AG04450 (cell line): ENCODE measurements around the gene OSBPL5. TPM values are rescaled to one million over a fixed set of nuclear protein-coding genes. Genes with fewer than 3 reads are reported as not detected.

Source experiments
- CTCF ChIA-PET: fragments of 300-600, 350-600 bp; formaldehyde crosslinking; extraction: SDS; loops from one replicate; lab custom pipeline; 2022; ENCODE audit warnings: antibody characterized with exemption, inconsistent platforms; lab: Charles Lee
- POLR2A ChIA-PET: fragments of 350-600 bp; formaldehyde crosslinking; extraction: SDS; loops from one replicate; lab custom pipeline; 2021; ENCODE audit warnings: antibody characterized with exemption, inconsistent platforms; lab: Yijun Ruan, JAX
- DNase-seq: peaks from one replicate; pipeline ENCODE4 v3.0.0-alpha.2; 2011; ENCODE audit warnings: low read depth, low spot score
- H3K27ac ChIP-seq: one replicate; pipeline ENCODE4 v1.5.1; 2012; ENCODE audit warnings: low read depth, low read length, control low read depth
- H3K27me3 ChIP-seq: one replicate; pipeline ENCODE4 v1.6.0; 2012; ENCODE audit warnings: low read length; ENCODE audit not compliant: control insufficient read depth, insufficient read depth
- H3K4me3 ChIP-seq: 2 replicates; pipeline ENCODE4 v1.5.1; 2011; ENCODE audit warnings: mild to moderate bottlenecking, low read depth, low read length, control low read depth
- H3K9me3 ChIP-seq: 2 replicates; pipeline ENCODE4 v1.5.1; 2012; ENCODE audit warnings: low read length; ENCODE audit not compliant: control insufficient read depth, insufficient read depth
- polyA plus RNA-seq: library from polyadenylated mRNA; depleted of rRNA; stranded (reverse); fragments of >200 nt; gene quantifications from 2 replicates; pipeline ENCODE4 v1.2.3, GENCODE V29; 2011
- TF ChIP-seq, protein P1 (sequence below): IDR thresholded peaks from 2 replicates; pipeline ENCODE4 v1.5.1; 2011; ENCODE audit warnings: low read depth, low read length, control low read depth, inconsistent platforms

Gene OSBPL5
- polyA plus RNA-seq, 1 experiment = 7.4 TPM

DNA sequence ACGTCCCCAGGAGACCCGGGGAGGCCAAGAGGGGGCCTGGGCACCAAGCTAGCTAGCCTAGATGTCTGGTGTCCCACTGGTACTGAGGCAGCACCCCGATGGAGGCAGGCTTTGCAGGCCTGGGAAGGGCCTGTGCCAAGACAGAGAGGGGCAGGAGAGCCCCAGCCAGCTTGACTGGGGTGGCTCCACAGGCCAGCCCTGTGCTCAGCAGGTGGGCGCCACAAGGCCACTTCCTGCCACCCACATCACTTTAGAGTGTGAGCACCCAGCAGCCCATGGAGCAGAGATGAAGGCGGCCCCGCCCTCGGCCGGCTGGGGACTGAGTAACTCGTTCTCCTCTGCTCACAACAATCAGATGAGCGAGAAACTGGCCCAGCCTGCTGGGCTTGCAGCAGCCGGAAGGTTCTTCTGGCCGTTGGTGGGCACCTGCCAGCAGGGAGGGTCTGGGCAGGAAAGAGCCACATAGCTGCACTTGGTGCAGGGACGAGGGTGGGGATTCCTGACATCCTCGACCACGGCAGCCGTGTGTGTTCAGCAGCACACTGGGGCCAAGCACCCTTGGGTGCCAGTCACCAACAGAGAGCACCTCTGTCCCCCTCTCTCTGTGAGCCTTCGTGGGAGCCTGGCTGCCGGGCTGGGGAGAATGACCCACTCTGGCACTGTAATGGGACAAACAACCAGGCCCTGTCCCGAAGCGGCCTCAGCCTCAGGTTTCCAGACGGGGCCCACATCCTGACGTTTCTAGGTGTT lies 7.6 kb downstream of the OSBPL5 start:
- Histone ChIP-seq H3K27ac (no peak overlapping the region), H3K27me3 (no peaks in the 10 kb centered on the region), H3K9me3 (no peaks in the 10 kb centered on the region; the same call in none of the 2 replicates), H3K4me3 (no peak overlapping the region)
- no peak for DNase-seq
- ChIA-PET POLR2A (no interaction called here), CTCF (no interaction called here)
- TF ChIP-seq, protein P1, sequence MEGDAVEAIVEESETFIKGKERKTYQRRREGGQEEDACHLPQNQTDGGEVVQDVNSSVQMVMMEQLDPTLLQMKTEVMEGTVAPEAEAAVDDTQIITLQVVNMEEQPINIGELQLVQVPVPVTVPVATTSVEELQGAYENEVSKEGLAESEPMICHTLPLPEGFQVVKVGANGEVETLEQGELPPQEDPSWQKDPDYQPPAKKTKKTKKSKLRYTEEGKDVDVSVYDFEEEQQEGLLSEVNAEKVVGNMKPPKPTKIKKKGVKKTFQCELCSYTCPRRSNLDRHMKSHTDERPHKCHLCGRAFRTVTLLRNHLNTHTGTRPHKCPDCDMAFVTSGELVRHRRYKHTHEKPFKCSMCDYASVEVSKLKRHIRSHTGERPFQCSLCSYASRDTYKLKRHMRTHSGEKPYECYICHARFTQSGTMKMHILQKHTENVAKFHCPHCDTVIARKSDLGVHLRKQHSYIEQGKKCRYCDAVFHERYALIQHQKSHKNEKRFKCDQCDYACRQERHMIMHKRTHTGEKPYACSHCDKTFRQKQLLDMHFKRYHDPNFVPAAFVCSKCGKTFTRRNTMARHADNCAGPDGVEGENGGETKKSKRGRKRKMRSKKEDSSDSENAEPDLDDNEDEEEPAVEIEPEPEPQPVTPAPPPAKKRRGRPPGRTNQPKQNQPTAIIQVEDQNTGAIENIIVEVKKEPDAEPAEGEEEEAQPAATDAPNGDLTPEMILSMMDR = no peak

DNA sequence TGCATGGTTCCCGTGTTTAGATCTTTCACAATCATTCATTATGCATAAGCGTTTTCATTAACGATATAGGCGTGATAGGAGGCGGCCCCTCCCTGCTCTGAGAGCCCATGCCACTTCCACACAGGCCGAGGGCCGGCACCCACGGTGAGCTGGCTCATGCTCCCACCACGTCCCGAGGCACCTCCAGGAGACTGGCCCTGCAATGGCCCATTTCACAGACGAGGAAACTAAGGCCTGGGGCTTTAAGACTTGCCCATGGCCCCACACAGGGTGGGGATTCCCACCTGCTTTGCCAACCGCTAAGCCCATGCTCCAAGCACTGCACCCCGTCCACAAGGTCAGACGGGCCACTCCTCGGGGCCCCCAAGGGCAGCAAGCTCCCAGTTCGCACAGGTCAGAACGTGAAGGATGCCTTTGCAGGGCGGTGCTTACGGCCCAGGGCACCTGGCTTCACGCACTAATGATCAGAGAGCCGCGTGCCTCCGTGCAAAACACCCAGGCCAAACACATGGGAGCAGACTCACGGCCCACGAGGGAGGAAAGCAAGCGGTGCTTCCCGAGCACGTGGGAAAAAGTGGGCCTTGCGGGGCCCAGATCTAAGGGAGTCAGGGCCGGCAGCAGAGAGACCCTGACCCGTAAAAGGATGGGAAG lies 8.3 kb downstream of the OSBPL5 start:
- ChIA-PET POLR2A (no interaction called here), CTCF (no interaction called here)
- Histone ChIP-seq H3K9me3 (no peaks in the 10 kb centered on the region; the same call in none of the 2 replicates), H3K4me3 (no peak overlapping the region), H3K27ac (no peak overlapping the region), H3K27me3 (no peaks in the 10 kb centered on the region)
- DNase-seq = no peak
- TF ChIP-seq, protein P1 = no peak

DNA sequence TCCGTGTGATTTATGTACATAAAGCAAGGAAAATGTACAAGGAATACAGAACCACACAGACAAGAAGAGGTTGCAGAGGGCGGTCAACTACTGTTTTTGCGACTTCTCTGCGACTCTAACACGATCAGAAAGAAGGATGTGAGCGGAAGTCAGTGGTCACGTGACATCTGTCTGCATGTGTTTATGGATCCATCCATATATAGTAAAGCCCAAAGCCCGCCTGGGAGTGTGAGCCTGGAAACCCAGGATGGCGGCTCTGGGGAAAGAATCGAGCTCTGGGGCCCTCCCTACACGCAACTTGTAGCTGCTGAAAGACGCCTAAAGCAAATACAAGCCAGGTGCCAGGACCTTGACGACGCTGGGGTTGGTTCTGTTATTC lies 8.8 kb downstream of the OSBPL5 start:
- no peaks in the 10 kb centered on the region for H3K27me3 ChIP-seq
- ChIA-PET POLR2A (no interaction called here), CTCF (no interaction called here)
- H3K27ac ChIP-seq = peak overlapping the region; percentile 21
- H3K9me3 ChIP-seq = no peaks in the 10 kb centered on the region; the same call in none of the 2 replicates
- H3K4me3 ChIP-seq = no peak overlapping the region
- DNase-seq = no peak
- TF ChIP-seq, protein P1 = no peak

DNA sequence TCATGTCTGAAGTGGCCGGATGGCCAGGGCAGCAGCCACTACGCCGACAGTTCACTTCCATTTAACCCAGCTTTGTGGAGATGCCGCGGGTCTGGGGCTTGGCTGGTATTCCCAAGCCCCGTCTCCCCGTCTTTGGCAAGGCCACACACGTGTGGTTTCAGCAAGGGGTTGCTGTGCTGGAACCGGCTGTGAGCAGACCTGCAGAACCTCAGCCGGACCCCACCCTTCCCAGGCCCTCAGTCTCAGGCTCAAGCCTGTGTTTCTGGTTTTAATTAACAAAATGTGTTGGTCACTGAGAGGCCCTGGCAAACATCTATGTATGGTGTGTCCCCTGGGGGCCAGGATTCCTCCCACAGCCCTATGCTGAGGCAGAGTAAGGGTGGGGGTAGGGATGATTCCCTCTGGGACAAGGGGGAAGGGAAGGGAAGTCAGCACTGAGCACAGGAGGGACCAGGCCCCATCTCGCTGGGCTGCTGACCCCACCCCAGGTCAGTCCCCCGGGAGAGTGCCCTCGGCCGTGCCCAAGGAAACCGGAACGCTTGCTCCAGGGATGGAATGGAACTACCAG lies 9.3 kb downstream of the OSBPL5 start:
- peak overlapping the region; percentile 21 for H3K27ac ChIP-seq
- CTCF ChIA-PET = no interaction called here
- TF ChIP-seq, protein P1 = no peak

DNA sequence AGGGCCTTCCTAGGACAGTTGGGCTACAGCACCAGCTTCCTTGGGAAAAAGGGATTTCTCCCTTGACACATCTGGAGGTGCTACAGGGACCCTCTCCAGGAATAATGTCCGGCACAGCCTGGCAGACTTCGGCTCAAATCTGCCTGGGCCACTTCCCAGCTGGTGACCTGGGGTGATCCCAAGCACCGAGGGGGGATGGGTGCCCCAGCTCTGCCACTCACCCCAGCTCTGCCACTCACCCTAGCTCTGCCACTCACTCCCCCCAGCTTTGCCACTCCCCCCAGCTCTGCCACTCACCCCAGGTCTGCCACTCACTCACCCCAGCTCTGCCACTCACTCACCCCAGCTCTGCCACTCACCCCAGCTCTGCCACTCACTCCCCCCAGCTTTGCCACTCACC lies 9.9 kb downstream of the OSBPL5 start:
- ChIA-PET POLR2A (no interaction called here), CTCF (no interaction called here)
- Histone ChIP-seq H3K27me3 (no peaks in the 10 kb centered on the region), H3K27ac (peak overlapping the region; percentile 31), H3K9me3 (no peaks in the 10 kb centered on the region; the same call in none of the 2 replicates), H3K4me3 (no peak overlapping the region)
- TF ChIP-seq, protein P1 = no peak
- DNase-seq = no peak

More for the DNA sequence above, 9.3 kb downstream of the OSBPL5 start:
- Histone ChIP-seq H3K27me3 (no peaks in the 10 kb centered on the region), H3K9me3 (no peaks in the 10 kb centered on the region; the same call in none of the 2 replicates), H3K4me3 (no peak overlapping the region)
- no peak for DNase-seq
- POLR2A ChIA-PET = no interaction called here
